ENCODE measurements around the gene LTC4S. TPM values are rescaled to one million over a fixed set of nuclear protein-coding genes. Genes with fewer than 3 reads are reported as not detected.
"Not testable (repeated sequence)": the region's sequence is repeated elsewhere in the genome, so short reads cannot be mapped to it uniquely, and the experiment has no call there.

The LTC4S gene
- polyA plus RNA-seq (2011; rRNA removed) (0.40 and 0.56 TPM in 2 replicates), polyA minus RNA-seq (2011; rRNA and poly(A)+ RNA removed) (0.46 TPM in 1 of 2 replicates, not detected in the other)

- DNase-seq (ENCODE audit: low read depth, low spot score): no peak
- ChIA-PET POLR2A (interaction anchor here (1.2 to 1.7 kb wide), 3 partner anchors 11 to 170 kb away, joined by 3 to 6 read pairs (median 5); partner anchors contain the start of gene HNRNPH1), CTCF (interaction anchor here (1.9 kb wide), 1 partner anchor 31 kb away, joined by 4 read pairs; no protein-coding TSS in a partner anchor)
- no peak within 1 kb of the TSS for H3K27ac ChIP-seq (ENCODE audit: low read depth, low read length)
- H3K9me3 ChIP-seq (ENCODE audit: control insufficient read depth, insufficient read depth, low read length): no peaks in the 10 kb centered on the region; the same call in 1 of the 2 replicates
- H3K27me3 ChIP-seq (ENCODE audit: control insufficient read depth, insufficient read depth, low read length): no peaks in the 10 kb centered on the region
- TF ChIP-seq CTCF (IDR thresholded peaks at IDR 0.05; ENCODE audit: low read depth, low read length): no peak
- H3K4me3 ChIP-seq (ENCODE audit: low read depth, low read length): peak within 1 kb of the TSS; percentile 15; the same call in 1 of the 2 replicates
These were observed at the start of gene LTC4S for GRCh38 chr5:179793468-179794139. LTC4S (plus strand) TSS chr5:179793986; CDS start chr5:179794081, 95 bp downstream.

DNA sequence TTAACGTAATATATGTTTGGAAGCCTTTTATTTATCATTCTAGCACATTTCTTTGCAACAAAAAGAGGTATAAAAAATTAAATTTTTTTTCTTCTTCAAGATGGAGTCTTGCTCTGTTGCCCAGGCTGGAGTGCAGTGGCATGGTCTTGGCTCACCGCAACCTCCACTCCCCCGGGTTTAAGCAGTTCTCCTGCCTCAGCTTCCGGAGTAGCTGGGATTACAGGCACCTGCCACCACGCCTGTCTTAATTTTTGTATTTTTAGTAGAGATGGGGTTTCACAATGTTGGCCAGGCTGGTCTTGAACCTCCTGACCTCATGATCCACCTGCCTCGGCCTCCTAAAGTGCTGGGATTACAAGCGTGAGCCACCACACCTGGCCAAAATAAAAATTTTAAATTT is 49.7 kb upstream of the LTC4S start:
- ChIA-PET POLR2A (interaction anchor here (0.6 kb wide), 1 partner anchor 25 kb away, joined by 3 read pairs; no protein-coding TSS in a partner anchor), CTCF (interaction anchor here (1.9 kb wide), 1 partner anchor 19 kb away, joined by 6 read pairs; no protein-coding TSS in a partner anchor)
- H3K4me3 ChIP-seq (ENCODE audit: low read depth, low read length); H3K27ac ChIP-seq (ENCODE audit: low read depth, low read length); H3K9me3 ChIP-seq (ENCODE audit: control insufficient read depth, insufficient read depth, low read length); H3K27me3 ChIP-seq (ENCODE audit: control insufficient read depth, insufficient read depth, low read length); DNase-seq (ENCODE audit: low read depth, low spot score): not testable (repeated sequence)

DNA sequence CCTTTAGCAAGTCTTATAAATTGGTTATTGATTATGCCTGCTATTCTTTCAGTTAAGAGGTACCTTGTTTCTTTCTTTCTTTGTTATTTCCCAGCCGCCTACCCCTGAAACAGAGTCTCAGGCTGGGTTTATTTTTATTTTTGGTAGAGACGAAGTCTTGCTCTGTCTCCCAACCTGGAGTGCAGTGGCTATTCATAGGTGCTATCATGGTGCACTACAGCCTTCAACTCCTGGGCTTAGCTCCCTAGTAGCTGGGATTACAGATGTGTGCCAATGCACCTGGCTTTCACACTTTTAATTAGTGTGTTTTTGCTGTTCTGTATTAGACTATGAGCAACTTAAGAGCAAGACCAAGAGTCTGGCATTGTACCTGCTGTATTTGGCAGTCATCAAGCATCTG is 46.9 kb upstream of the LTC4S start:
- no peak for DNase-seq (ENCODE audit: low read depth, low spot score)
- Histone ChIP-seq H3K9me3 (ENCODE audit: control insufficient read depth, insufficient read depth, low read length) (no peaks in the 10 kb centered on the region; the same call in 1 of the 2 replicates), H3K27me3 (ENCODE audit: control insufficient read depth, insufficient read depth, low read length) (no peaks in the 10 kb centered on the region), H3K4me3 (ENCODE audit: low read depth, low read length) (no peak overlapping the region), H3K27ac (ENCODE audit: low read depth, low read length) (no peak overlapping the region)
- no peak for TF ChIP-seq CTCF (IDR thresholded peaks at IDR 0.05; ENCODE audit: low read depth, low read length)
- ChIA-PET POLR2A (no interaction called here), CTCF (interaction anchor here (0.6 to 0.7 kb wide), 2 partner anchors 49 to 171 kb away, joined by 4 to 5 read pairs; no protein-coding TSS in a partner anchor)

DNA sequence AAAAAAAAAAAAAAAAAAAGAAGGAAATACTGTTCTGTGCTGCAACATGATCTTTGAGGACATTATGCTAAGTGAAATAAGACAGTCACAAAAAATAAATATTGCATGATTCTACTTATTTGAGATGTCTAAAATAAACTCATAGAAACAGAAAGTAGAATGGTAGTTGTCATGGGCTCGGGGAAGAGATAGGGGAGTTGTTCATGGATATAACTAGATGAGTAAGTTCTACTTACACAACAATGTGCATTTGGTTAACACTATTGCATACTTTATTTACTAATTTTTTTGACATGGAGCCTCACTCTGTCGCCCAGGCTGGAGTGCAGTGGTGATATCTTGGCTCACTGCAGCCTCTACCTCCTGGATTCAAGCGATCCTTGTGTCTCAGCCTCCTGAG is 46.0 kb upstream of the LTC4S start:
- no peaks in the 10 kb centered on the region for H3K27me3 ChIP-seq (ENCODE audit: control insufficient read depth, insufficient read depth, low read length)
- ChIA-PET POLR2A (no interaction called here), CTCF (interaction anchor here (0.6 to 0.7 kb wide), 2 partner anchors 48 to 172 kb away, joined by 4 to 5 read pairs; no protein-coding TSS in a partner anchor)
- TF ChIP-seq CTCF (IDR thresholded peaks at IDR 0.05; ENCODE audit: low read depth, low read length): no peak
- H3K27ac ChIP-seq (ENCODE audit: low read depth, low read length): no peak overlapping the region
- H3K4me3 ChIP-seq (ENCODE audit: low read depth, low read length): no peak overlapping the region
- H3K9me3 ChIP-seq (ENCODE audit: control insufficient read depth, insufficient read depth, low read length): no peaks in the 10 kb centered on the region; the same call in 1 of the 2 replicates
- no peak for DNase-seq (ENCODE audit: low read depth, low spot score)

DNA sequence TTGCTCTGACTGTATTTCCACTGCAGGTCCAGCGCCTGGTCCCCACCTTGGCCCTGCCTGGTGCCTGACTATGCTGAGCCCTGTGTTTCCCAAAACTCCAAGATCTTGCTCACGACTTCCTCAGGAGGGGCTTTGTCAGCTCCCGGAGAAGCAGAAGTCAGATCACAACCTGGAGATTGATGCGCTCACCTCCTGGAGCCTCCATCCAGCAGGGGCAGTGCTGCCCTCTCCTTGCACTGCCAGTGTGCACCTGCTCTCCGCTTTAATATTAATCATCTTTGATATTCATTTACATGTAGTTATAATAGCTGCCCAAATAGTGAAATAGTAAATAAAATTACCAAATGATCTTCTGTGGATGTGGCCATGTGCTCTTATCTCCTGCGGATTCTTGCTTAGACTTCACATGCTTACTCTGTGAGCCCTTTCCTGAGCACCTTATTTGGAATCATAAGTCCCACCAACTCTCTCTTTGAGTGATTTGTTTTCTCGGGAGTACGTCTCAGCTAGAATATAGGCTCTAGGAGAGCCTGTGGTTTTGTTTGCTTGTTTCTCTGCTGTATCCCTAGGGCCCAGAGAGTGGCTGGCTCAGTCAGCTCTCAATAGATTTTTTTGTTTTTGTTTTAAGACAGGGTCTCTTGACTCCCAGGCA is 43.8 kb upstream of the LTC4S start:
- Histone ChIP-seq H3K27ac (ENCODE audit: low read depth, low read length) (no peak overlapping the region), H3K9me3 (ENCODE audit: control insufficient read depth, insufficient read depth, low read length) (no peaks in the 10 kb centered on the region; the same call in 1 of the 2 replicates), H3K27me3 (ENCODE audit: control insufficient read depth, insufficient read depth, low read length) (no peaks in the 10 kb centered on the region), H3K4me3 (ENCODE audit: low read depth, low read length) (no peak overlapping the region)
- CTCF ChIA-PET: interaction anchor here (0.7 to 1.3 kb wide), 3 partner anchors 11 to 13 kb away, joined by 3 to 5 read pairs (median 3); no protein-coding TSS in a partner anchor
- no peak for DNase-seq (ENCODE audit: low read depth, low spot score)
- no peak for TF ChIP-seq CTCF (IDR thresholded peaks at IDR 0.05; ENCODE audit: low read depth, low read length)
- POLR2A ChIA-PET: no interaction called here

Measured in AG04450 (cell line).